ENCODE data around the gene C4orf46. TPM values are rescaled to one million over a fixed set of nuclear protein-coding genes. Genes with fewer than 3 reads are reported as not detected.

Gene C4orf46
- total and polyA plus RNA-seq, 2 of the 4 experiments (the other 2 are of a cell fraction) = 8.1 to 10.0 TPM

DNA sequence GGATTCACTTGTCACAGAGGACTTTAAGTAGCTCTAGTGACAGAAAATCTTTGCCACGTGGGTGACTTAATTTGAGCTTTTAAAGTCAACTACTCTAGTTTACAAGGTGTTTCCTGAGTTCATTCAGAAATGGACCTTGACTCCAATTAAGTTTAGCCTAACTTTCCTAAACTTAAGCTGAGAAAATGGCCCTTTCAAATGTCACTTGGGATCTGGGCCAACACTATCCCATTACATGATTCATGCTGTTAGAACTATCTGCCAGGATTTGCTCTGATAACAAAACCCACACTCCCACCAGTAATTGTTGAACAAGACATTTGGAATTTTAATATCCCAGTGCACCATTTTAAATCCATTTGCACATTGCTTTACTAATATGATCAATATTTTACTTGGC lies 40.8 kb downstream of the C4orf46 start:
- H3K23ac ChIP-seq (ENCODE audit: low read depth, low read length) = no peak overlapping the region
- intact Hi-C loops (cut with micrococcal nuclease) (no loop called here), dilution Hi-C loops (cut with HindIII; ENCODE audit: low sequenced_read_pairs, unreplicated experiment) (no loop called here), in situ Hi-C loops (cut with MboI; ENCODE audit: low sequenced_read_pairs) (loop anchor here (25.0 kb wide), 1 partner anchor 644 kb away; no protein-coding TSS in a partner anchor)
- ATAC-seq (ENCODE audit: low read depth) (no peak), DNase-seq (peak; percentile 59)
- H4K5ac ChIP-seq (ENCODE audit: low read depth, low read length) = no peak overlapping the region
- H3K4ac ChIP-seq (ENCODE audit: low read depth, low read length) = no peak overlapping the region
- no peak overlapping the region for H2BK20ac ChIP-seq (ENCODE audit: low read depth, low read length)
- no peaks in the 10 kb centered on the region for H3K36me3 ChIP-seq (ENCODE audit: control insufficient read depth, insufficient read depth, low read length)
- H2BK120ac ChIP-seq (ENCODE audit: low read depth, low read length) = no peak overlapping the region
- no TSS peak for BruUV-seq (replicated peaks)
- H3K4me2 ChIP-seq (ENCODE audit: low read depth, low read length) = no peak overlapping the region
- no peak overlapping the region for H2BK15ac ChIP-seq (ENCODE audit: low read depth, low read length)
- no peak overlapping the region for H3K27ac ChIP-seq (ENCODE audit: insufficient read depth, low read length)
- H4K20me1 ChIP-seq (ENCODE audit: insufficient read depth, low read length) = no peaks in the 10 kb centered on the region
- H3K14ac ChIP-seq (replicated peaks; ENCODE audit: low read depth, low read length) = no peak overlapping the region
- no peak overlapping the region for H2BK5ac ChIP-seq (ENCODE audit: low read depth, low read length, poor library complexity, severe bottlenecking)
- no peaks in the 10 kb centered on the region for H3K79me1 ChIP-seq (ENCODE audit: low read depth in 1 of 2, low read length in 2 of 2)
- no peak overlapping the region for H4K91ac ChIP-seq (ENCODE audit: insufficient read depth, low read depth, low read length)
- H3K27me3 ChIP-seq (ENCODE audit: control insufficient read depth, insufficient read depth, low read length) = no peaks in the 10 kb centered on the region; the same call in 1 of the 2 replicates
- H3K9me1 ChIP-seq (ENCODE audit: insufficient read depth, low read length) = no peaks in the 10 kb centered on the region
- no peak overlapping the region for H3K56ac ChIP-seq (ENCODE audit: extremely low read depth, insufficient read depth, low read length)
- ChIA-PET CTCF (no interaction called here), POLR2A (ENCODE audit: unreplicated experiment) (interaction anchor here (0.6 kb wide), 1 partner anchor 15 kb away, joined by 5 read pairs; no protein-coding TSS in a partner anchor)
- H2AFZ ChIP-seq (replicated peaks; ENCODE audit: low read length, poor library complexity) = no peak overlapping the region
- no peak overlapping the region for H2AK5ac ChIP-seq (ENCODE audit: low read depth, low read length)
- TF ChIP-seq, protein P1, sequence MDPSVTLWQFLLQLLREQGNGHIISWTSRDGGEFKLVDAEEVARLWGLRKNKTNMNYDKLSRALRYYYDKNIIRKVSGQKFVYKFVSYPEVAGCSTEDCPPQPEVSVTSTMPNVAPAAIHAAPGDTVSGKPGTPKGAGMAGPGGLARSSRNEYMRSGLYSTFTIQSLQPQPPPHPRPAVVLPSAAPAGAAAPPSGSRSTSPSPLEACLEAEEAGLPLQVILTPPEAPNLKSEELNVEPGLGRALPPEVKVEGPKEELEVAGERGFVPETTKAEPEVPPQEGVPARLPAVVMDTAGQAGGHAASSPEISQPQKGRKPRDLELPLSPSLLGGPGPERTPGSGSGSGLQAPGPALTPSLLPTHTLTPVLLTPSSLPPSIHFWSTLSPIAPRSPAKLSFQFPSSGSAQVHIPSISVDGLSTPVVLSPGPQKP (IDR thresholded peaks at IDR 0.05; ENCODE audit: borderline replicate concordance, low read depth, low read length) = no peak
- TF ChIP-seq RFX5 (IDR thresholded peaks at IDR 0.05; ENCODE audit: low read depth, low read length) (no peak), MXI1 (IDR thresholded peaks at IDR 0.05; ENCODE audit: borderline replicate concordance, low read depth, low read length) (no peak), POLR2A (IDR thresholded peaks at IDR 0.05; ENCODE audit: low read depth, low read length) (no peak), CHD1 (IDR thresholded peaks at IDR 0.05; ENCODE audit: low read depth, low read length) (no peak)
- no peaks in the 10 kb centered on the region for H3K4me1 ChIP-seq (ENCODE audit: control insufficient read depth, insufficient read depth, low read length)
- no peak overlapping the region for H3K9ac ChIP-seq (ENCODE audit: low read depth, low read length)
- WGBS, 2 experiments (ENCODE audit: extremely low coverage in 2 of 2, insufficient read length in 1 of 2) = no CpG with 5 or more reads among the region's 1 CpG
- no peak overlapping the region for H3K18ac ChIP-seq (ENCODE audit: low read depth, low read length)
- no peak overlapping the region for H4K8ac ChIP-seq (ENCODE audit: low read depth in 2 of 2, low read length in 2 of 2)
- no peak overlapping the region for H3K4me3 ChIP-seq (ENCODE audit: insufficient read depth, low read depth, low read length)
- no peak overlapping the region for H2AK9ac ChIP-seq (replicated peaks; ENCODE audit: low read depth, low read length, poor library complexity)
- H3K9me3 ChIP-seq (ENCODE audit: control insufficient read depth, insufficient read depth, low read length) = no peaks in the 10 kb centered on the region
